WI38 (cell line): ENCODE data around the gene RAB27B.
"Not testable (repeated sequence)": the region's sequence is repeated elsewhere in the genome, so short reads cannot be mapped to it uniquely, and the experiment has no call there.

Experiments used
- H3K4me3 ChIP-seq: 2 replicates; pipeline ENCODE4 v1.5.1; 2011; ENCODE audit warnings: low read depth, mild to moderate bottlenecking, control low read depth, low read length
- CTCF ChIP-seq: IDR thresholded peaks from 2 replicates; pipeline ENCODE4 v1.5.1; 2012; ENCODE audit warnings: low read depth, mild to moderate bottlenecking, control low read depth, low read length

Gene RAB27B

GRCh38 chr18:54802686-54803395 lies 25.4 kb upstream of the RAB27B start:
- H3K4me3 ChIP-seq = no peak overlapping the region
- no peak for TF ChIP-seq CTCF

DNA sequence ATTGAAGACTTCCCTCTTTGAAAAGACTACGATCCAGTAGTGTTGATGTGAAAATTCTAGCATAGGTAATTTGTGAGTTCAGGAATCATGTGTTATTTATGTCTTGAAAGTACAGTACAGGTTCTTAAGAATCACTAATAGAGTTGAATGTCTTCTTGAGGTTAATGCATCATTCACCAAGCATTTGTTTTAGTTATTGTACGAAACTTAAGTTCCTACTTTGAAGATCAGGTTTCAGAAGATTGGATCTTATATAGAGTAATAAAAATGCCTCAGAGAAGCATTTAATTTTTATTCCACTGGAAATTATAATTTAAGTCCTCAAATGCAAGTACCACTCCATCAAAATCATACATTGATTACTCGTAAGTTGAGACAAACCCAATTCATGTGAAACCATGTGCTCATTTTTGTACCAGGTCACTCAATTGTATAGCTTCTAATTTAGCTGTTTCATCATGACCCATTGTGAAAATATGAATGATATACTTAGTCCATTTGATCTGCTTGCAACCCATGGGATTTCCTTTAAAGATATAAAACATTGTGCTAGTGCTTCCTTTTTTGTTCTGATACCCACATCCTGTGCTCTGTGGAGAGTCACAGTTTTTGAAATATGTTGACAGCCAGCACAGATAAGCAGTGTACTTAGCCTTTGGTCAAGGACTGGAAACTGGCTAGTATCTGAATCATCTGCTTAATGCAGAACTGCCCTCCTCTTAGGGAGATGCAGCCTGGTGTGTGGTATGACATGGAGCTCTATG lies 22.5 kb upstream of the RAB27B start:
- no peak for TF ChIP-seq CTCF

DNA sequence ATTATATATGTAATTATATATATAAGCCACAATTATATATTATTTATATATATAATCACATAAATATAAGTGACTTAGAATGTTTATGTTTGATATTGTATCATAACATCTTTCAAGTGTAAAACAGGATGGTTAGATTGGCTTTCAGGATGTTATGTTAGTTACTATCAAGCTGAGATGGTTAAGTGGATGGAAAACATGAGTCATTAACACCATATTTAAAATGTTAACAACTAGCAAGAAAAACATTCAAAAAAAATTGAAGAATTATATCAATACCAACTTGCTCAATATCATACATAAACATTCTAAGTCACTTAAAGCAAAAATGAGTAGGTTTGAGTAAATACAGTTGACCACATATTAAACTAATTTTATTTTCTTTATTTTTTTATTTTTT lies 21.8 kb upstream of the RAB27B start:
- H3K4me3 ChIP-seq = no peak overlapping the region
- no peak for TF ChIP-seq CTCF

More for the DNA sequence above, 22.5 kb upstream of the RAB27B start:
- H3K4me3 ChIP-seq = no peak overlapping the region

GRCh38 chr18:54807303-54807702 lies 21.0 kb upstream of the RAB27B start:
- no peak overlapping the region for H3K4me3 ChIP-seq
- TF ChIP-seq CTCF = no peak

- not testable (repeated sequence) for H3K4me3 ChIP-seq
Measured at GRCh38 chr18:54810662-54811061, 17.6 kb upstream of the RAB27B start.

GRCh38 chr18:54812885-54813284 lies 15.4 kb upstream of the RAB27B start:
- TF ChIP-seq CTCF = no peak
- H3K4me3 ChIP-seq = no peak overlapping the region

GRCh38 chr18:54813305-54813704 lies 15.0 kb upstream of the RAB27B start:
- no peak for TF ChIP-seq CTCF
- H3K4me3 ChIP-seq = no peak overlapping the region
